Measurements from ENCODE around the gene ZNF480.
"Not testable (repeated sequence)": the region's sequence is repeated elsewhere in the genome, so short reads cannot be mapped to it uniquely, and the experiment has no call there.

Gene ZNF480

GRCh38 chr19:52339022-52339421 is 42.1 kb downstream of the ZNF480 start:
- DNase-seq = not testable (repeated sequence)

- peak; percentile 64 for DNase-seq
Observed at GRCh38 chr19:52343548-52343947, 46.6 kb downstream of the ZNF480 start.

- DNase-seq = no peak
Observed at GRCh38 chr19:52345162-52345561, 48.2 kb downstream of the ZNF480 start.

- DNase-seq = no peak
Observed at GRCh38 chr19:52351512-52351911, 54.5 kb downstream of the ZNF480 start.

- no peak for DNase-seq
Observed at GRCh38 chr19:52366414-52366824, 69.5 kb downstream of the ZNF480 start.

- peak; percentile 94 for DNase-seq
Observed at GRCh38 chr19:52369559-52370340, 72.8 kb downstream of the ZNF480 start, which contains the start of gene ZNF880. Gene ZNF880, plus strand, starts transcription at chr19:52369923. Its CDS starts 43 bp downstream, at chr19:52369966.

- DNase-seq = no peak
Observed at GRCh38 chr19:52370341-52370710, 73.4 kb downstream of the ZNF480 start.

Measured in NCI-H748 treated with DMSO at 0.1 percent for 48 hours (cell line).